Tibial nerve (tissue), 3 donors: ENCODE data around the gene MEIOC.

Experiments used
- POLR2A ChIP-seq, 2 donors: fragments of 450-650 bp; IDR thresholded peaks; one replicate each; pipeline ENCODE4 v1.6.1; 2017; ENCODE audit warnings: antibody characterized with exemption in 2 of 2, mild to moderate bottlenecking in 2 of 2, moderate library complexity in 2 of 2
- TF ChIP-seq, protein P1 (sequence below), 5 experiments: fragments of 200-600 bp in 3 of 5; fragments of 450-650 bp in 2 of 5; sonication (generic) in 3 of 5; IDR thresholded peaks; one replicate each; pipeline ENCODE4 v1.5.1; 2016 to 2019; ENCODE audit warnings: antibody characterized with exemption in 5 of 5, mild to moderate bottlenecking in 3 of 5, moderate library complexity in 2 of 5

DNA sequence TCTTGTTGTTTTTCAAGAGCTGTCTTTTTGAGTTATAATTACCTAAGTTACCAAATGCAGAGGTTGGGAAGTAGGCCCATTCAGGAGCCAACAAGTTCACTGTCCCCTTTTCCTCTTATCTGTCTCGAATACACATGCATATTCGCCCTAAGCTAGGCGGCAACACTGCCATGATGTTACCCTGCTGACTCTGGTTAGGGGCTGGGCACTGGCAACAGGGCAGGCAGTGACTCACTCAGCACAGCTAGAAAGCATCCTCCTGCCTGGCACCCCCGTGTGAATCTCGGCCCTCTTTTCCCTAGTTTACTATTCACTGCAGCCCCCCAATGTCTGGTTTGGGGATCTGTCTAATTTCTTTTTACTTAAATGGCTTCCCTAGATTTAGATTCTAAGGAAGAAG, 66.0 kb downstream of the MEIOC start:
- TF ChIP-seq POLR2A (IDR thresholded peaks at IDR 0.05) = no peak
- TF ChIP-seq, protein P1, sequence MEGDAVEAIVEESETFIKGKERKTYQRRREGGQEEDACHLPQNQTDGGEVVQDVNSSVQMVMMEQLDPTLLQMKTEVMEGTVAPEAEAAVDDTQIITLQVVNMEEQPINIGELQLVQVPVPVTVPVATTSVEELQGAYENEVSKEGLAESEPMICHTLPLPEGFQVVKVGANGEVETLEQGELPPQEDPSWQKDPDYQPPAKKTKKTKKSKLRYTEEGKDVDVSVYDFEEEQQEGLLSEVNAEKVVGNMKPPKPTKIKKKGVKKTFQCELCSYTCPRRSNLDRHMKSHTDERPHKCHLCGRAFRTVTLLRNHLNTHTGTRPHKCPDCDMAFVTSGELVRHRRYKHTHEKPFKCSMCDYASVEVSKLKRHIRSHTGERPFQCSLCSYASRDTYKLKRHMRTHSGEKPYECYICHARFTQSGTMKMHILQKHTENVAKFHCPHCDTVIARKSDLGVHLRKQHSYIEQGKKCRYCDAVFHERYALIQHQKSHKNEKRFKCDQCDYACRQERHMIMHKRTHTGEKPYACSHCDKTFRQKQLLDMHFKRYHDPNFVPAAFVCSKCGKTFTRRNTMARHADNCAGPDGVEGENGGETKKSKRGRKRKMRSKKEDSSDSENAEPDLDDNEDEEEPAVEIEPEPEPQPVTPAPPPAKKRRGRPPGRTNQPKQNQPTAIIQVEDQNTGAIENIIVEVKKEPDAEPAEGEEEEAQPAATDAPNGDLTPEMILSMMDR (IDR thresholded peaks at IDR 0.05) = no peak
